Measurements from ENCODE around the gene AASS.

DNA sequence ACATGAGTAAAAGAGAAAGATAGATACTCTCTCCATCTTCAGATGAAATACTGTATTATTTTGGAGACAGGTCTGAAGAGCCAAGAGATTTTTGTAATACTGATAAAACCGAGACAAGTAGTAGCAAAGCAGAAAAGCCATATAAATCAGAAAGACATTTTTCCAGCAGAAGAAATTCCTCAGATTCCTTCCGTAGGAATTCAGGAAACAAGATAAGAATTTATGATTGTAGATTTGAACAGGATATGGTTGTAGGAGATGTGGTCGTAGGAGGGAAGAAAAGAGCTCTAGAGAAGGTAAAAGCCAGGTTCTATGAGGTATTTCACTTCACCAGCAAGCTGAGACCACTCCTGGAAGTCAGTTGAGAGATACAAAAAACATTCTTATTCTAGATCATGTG is 17.6 kb upstream of the AASS start:
- TF ChIP-seq, protein P1, sequence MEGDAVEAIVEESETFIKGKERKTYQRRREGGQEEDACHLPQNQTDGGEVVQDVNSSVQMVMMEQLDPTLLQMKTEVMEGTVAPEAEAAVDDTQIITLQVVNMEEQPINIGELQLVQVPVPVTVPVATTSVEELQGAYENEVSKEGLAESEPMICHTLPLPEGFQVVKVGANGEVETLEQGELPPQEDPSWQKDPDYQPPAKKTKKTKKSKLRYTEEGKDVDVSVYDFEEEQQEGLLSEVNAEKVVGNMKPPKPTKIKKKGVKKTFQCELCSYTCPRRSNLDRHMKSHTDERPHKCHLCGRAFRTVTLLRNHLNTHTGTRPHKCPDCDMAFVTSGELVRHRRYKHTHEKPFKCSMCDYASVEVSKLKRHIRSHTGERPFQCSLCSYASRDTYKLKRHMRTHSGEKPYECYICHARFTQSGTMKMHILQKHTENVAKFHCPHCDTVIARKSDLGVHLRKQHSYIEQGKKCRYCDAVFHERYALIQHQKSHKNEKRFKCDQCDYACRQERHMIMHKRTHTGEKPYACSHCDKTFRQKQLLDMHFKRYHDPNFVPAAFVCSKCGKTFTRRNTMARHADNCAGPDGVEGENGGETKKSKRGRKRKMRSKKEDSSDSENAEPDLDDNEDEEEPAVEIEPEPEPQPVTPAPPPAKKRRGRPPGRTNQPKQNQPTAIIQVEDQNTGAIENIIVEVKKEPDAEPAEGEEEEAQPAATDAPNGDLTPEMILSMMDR (IDR thresholded peaks at IDR 0.05): no peak
- TF ChIP-seq POLR2A (IDR thresholded peaks at IDR 0.05): no peak
